Heart left ventricle (tissue), 13 donors: Measurements from ENCODE around the gene NFATC1.

Experiments used
- CTCF ChIP-seq, 12 donors: fragments of 200-600 bp; sonication (generic) in 4 of 12; IDR thresholded peaks; one replicate each; pipeline versions ENCODE4 v1.5.0 to v1.8.0; 2018 to 2022; ENCODE audit warnings: antibody characterized with exemption in 12 of 12, mild to moderate bottlenecking in 5 of 12
- POLR2A ChIP-seq, 2 donors: fragments of 450-650 bp; IDR thresholded peaks; one replicate each; pipeline ENCODE4 v1.6.1; 2017; ENCODE audit warnings: antibody characterized with exemption in 2 of 2, mild to moderate bottlenecking in 2 of 2, moderate library complexity in 2 of 2
- donor health status: ischemic (EF 13 %, LVEDD 7.1; RV severe dilation, severe dysfunction).
- donor health status: DM: no; HTN: yes; CAD: no.
- donor health status: DM: no; HTN: no; CAD: no.
- donor health status: ischemic (EF 25% LVEDD 6.9; RV normal size, moderate dysfunction).
- donor health status: ischemic (EF 25% LVEDD 5.7; RV mildly dilated, moderate dysfunction).
- donor health status: ischemic (EF 35%, LVEDD 5.7; RV mildly dilated, moderate dysfunction).
- donor health status: nonischemic (EF 11% LVEDD 7.7; RV severe dilation, severe dysfunction).
- donor health status: DM: yes; HTN: yes; CAD: no.
- donor health status: PGD.
- donor health status: ischemic (EF 29% LVEDD 5.4; RV normal size, mild dysfunction).
- donor health status: nonischemic (EF 23%, LVEDD 6.1; RV moderate dilation, normal function).

DNA sequence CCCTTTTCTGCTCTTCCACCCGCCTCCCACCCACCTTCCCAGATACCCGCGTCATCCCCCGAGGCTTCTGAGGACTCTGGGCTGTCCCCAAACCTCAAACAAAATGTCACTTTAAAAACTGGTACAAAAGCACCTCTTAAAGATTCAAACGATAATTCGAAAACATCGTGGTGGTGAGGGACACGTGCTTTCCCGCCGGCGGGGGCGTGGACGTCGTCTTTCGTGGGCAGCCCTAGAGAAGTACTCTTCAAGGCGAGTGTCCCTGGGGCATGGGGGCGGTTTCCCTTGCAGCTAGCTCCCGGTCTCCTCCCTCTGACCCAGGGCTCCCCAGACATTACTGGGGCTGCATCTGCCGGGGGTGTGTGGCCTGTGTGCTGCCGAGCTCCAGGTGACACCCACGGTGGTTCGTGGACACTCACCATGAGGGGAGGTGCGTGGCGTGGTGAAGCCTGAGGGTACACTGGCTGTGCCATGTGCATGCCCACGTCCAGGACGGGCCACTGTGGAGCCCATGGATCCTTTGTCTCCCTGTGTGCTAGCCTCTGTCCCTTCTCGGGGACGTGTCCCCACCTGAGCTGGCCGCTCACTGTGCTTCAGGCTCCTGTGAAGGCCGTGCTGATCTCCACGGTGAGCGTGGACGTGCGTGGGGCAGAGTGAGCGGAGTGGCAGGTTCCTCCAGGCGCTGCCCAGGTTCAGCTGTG is 117.8 kb downstream of the NFATC1 start:
- TF ChIP-seq CTCF (IDR thresholded peaks at IDR 0.05) (no peak), POLR2A (IDR thresholded peaks at IDR 0.05) (no peak)
